NOMO-1 treated with DMSO at 0.1 percent for 48 hours (cell line): Measurements from ENCODE around the gene PTPRC.
"Not testable (repeated sequence)": the region's sequence is repeated elsewhere in the genome, so short reads cannot be mapped to it uniquely, and the experiment has no call there.

Experiments used
- DNase-seq: peaks from one replicate; lab custom pipeline; 2025; ENCODE audit not compliant: unreplicated experiment; lab: John Stamatoyannopoulos, UW

Gene PTPRC, protein sequence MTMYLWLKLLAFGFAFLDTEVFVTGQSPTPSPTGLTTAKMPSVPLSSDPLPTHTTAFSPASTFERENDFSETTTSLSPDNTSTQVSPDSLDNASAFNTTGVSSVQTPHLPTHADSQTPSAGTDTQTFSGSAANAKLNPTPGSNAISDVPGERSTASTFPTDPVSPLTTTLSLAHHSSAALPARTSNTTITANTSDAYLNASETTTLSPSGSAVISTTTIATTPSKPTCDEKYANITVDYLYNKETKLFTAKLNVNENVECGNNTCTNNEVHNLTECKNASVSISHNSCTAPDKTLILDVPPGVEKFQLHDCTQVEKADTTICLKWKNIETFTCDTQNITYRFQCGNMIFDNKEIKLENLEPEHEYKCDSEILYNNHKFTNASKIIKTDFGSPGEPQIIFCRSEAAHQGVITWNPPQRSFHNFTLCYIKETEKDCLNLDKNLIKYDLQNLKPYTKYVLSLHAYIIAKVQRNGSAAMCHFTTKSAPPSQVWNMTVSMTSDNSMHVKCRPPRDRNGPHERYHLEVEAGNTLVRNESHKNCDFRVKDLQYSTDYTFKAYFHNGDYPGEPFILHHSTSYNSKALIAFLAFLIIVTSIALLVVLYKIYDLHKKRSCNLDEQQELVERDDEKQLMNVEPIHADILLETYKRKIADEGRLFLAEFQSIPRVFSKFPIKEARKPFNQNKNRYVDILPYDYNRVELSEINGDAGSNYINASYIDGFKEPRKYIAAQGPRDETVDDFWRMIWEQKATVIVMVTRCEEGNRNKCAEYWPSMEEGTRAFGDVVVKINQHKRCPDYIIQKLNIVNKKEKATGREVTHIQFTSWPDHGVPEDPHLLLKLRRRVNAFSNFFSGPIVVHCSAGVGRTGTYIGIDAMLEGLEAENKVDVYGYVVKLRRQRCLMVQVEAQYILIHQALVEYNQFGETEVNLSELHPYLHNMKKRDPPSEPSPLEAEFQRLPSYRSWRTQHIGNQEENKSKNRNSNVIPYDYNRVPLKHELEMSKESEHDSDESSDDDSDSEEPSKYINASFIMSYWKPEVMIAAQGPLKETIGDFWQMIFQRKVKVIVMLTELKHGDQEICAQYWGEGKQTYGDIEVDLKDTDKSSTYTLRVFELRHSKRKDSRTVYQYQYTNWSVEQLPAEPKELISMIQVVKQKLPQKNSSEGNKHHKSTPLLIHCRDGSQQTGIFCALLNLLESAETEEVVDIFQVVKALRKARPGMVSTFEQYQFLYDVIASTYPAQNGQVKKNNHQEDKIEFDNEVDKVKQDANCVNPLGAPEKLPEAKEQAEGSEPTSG (N-terminal part only)

DNA sequence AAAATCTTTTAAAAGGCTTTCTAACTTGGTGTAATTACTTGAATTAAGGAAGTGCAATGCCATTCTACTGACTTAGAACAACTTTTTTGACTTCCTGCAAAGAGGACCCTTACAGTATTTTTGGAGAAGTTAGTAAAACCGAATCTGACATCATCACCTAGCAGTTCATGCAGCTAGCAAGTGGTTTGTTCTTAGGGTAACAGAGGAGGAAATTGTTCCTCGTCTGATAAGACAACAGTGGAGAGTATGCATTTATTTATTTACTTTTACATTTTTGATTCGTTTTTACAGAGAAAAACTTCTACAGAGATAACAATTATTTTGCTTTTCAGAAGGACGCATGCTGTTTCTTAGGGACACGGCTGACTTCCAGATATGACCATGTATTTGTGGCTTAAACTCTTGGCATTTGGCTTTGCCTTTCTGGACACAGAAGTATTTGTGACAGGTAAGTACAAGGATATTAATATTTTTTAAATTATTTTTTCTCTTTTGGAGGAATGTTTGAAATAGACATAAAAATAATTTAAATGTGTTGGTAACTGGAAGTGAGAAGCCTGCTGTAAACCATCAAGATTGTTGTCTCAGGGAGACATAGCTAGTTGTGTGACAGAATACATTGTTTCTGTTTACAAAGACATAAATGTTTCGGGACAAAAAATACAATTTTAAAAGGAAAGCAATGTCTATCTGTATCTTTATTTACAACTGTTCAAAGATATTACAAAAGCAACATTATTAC lies at the start of gene PTPRC:
PTPRC (plus strand) TSS at position 147 of the 742 bp plus-strand sequence; CDS start at position 376, 229 bp downstream.
- DNase-seq: peak; percentile 96

DNA sequence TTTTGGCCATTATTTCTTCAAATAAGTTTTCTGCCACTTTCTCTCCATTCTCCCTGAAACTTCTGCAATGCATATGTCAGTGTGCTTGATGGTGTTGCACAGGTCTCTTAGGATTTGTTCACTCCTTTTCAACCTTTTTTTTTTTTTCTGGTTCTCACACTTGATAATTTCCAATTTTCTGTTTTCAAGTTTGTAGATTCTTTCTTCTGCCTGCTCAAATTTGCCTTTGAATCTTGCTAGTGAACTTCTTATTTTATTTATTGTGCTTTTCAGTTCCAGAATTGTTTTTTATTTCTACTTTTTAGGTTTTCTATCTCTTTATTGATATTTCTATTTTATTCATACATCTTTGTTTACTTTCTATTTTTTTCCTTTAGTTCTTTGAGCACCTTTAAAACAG lies 48.4 kb upstream of the PTPRC start:
- no peak for DNase-seq

DNA sequence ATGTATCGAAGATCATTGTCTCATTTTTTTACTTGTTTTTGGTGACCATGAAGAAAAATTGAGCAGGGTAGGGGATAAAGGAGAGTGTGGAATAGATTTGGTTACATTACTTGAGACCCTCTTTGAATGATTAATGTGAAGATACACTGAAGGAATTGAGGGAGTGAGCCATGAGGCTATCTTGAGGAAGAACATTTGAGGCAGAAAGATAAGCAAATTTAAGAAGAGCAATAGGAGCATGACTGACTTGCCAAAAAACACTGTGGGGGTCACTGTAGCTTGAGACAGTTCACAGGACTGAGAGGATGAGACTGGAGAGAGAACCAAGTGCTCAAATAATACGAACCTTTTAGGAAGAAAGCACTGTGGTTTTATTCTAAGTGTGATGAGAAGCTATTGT lies 43.1 kb upstream of the PTPRC start:
- no peak for DNase-seq

DNA sequence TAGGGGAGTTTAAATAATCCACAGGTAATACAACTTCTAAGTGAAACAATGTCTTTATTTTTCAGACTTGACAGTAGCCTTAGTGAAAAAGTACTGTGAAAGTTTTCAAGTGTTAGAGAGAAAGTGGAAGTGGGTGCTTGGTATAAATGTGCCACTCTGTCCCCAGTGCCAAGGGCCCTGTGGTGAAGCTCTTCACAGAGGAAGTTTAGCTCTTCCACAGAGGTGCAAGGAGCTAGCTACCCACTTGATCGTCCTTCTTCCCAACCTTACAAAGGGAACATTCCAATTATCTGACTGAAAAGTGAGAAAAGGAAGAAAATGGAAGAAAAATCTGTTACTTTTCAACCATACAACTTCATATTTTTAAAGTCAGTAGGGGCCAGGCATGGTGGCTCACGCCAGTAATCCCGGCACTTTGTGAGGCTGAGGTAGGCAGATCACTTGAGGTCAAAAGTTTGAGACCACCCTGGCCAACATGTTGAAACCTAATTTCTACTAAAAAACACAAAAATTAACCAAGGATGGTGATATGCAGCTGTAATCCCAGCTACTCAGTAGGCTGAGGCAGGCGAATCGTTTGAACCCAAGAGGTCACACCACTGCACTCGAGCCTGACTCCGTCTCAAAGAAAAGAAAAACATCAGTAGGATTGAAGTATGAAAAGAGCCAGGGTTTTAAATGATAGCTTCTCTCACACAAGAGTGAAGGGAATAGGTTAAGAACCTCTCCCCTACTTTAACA lies 41.0 kb upstream of the PTPRC start:
- no peak for DNase-seq

DNA sequence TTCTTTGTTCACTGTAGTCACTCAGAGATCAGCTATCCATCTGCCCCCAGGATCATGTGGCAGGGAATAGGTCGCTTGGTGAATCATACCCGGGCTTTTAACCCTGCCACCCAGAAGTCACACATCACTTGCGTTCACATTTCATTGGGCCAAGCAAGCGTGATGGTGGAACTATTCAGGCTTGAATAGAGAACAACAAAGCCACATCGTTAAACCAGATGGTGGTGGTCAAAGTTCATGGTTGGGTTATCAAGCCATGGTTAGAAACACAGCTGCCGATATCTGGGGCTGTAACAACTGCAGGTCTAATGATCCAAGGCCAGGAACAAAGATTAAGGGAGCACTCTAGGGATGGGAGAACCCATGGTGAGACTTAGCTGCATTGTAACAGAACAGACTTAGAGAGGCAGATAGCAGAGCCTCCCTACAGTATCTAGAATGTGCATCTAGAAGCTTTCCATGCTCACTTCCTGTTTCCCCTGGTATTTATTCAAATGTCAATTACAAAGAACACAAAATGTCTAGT lies 40.0 kb upstream of the PTPRC start:
- peak; percentile 3 for DNase-seq

DNA sequence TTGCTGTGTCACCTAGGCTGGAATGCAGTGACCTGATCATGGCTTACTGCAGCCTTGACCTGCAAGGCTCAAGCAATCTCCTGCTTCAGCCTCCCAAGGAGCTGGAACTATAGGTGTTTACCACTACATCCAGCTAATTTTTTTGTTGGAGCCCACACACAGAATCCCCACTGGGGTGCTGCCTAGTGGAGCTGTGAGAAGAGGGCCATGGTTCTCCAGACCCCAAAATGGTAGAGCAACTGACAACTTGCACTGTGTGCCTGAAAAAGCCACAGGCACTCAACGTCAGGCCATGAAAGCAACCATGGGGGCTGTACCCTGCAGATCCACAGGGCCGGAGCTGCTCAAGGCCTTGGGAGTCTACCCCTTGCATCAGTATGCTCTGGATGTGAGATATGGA lies 39.1 kb upstream of the PTPRC start:
- no peak for DNase-seq

DNA sequence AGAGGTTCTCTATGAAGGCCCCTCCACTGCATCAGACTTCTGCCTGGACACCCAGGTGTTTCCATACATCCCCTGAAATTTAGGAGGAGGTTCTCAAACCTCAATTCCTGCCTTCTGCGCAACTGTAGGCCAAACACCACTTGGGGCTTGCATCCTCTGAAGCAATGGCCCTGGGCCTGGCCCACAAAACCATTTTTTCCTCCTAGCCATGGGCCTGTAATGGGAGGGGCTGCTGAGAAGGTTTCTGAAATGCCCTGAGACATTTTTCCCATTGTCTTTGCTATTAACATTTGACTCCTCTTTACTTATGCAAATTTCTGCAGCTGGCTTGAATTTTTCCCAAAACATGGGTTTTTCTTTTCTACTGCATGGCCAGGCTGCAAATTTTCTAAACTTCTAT lies 37.9 kb upstream of the PTPRC start:
- DNase-seq: no peak

DNA sequence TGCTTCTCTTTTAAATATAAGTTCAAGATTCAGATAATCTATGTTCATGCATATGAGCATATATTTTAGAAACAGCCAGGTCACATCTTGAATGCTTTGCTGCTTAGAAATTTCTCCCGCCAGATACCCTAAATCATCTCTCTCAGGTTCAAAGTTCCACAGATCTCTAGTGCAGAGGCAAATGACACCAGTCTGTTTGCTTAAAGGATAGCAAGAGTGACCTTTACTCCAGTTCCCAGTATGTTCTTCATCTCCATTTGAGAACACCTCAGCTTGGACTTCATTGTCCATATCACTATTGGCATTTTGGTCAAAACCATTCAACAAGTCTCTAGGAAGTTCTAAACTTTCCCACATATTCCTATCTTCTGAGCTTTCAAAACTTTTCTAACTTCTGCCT lies 37.5 kb upstream of the PTPRC start:
- DNase-seq: not testable (repeated sequence)

DNA sequence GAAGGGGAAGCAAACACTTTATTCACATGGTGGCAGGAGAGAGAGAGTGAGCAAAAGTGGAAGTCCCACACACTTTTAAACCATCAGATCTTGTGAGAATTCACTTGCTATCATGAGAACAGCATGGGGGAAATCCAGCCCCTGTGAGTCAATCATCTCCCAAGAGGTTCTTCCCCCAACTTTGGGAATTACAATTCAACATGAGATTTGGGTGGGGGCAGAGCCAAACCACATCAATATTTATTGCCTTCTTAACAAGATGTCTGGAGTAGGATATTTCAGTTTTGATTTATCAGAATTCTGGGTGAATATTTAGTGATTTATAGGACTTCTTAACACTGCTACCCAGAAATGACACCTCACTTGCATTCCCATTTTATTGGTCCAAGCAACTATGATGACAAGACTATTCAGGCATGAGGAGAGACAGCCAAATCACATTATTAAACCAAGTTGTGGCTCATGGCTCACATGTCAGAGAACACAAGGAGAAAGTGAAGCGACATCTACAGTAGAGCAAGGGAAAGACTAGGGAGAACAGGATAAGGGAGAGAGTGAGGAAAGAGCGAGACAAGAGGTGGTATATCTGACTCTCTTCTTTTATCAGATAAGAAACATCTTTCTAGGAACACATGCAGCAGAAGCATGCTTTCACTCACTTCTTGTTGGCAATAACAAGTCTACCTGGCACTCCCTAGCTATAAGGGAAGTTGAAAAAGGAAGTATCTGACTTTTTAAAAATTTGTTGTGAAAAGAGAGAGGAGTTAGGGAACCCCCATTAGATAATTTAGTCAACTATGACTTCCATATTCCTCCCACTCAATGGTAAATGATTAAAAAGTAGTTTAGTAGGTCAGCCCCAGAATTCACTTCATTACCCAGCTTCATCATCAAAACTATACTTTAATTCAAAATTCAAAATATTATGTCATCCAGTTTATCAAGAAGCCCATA lies 36.6 kb upstream of the PTPRC start:
- DNase-seq: peak; percentile 47

DNA sequence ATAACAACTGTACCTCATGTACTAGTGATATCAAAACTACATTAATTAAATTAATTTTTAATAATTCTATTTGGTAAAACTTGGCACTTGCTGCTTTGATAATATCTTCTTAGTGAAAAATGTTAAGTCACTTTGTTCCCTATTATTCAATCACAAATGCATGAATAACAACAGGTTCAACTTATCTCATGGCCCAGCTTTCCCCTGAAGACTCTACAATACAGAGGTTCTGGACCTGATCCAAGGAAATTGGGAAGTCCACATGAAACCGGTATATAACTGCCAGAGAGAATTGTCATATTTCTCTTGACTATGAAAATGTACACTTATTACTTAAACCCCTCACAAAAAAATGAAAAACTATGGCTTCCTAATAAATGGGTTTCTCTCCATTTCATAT lies 33.9 kb upstream of the PTPRC start:
- no peak for DNase-seq

DNA sequence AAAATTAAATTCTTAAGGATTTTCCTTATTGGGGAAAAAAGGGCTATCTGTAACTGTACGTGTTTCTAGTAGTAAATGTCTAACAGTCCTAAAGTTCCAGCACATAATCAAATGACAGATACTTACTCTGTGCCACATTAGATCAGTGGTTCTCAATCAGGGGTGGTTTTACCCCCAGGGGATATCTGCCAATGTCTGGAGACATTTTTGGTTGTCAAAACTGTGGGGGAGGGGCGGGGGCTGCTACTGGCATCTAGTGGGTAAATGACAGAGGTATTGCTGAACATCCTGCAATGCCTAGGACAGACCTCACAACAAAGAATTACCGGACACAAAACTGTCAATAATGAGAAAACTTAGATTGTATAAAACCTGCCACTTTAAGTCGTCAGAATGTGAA lies 33.4 kb upstream of the PTPRC start:
- no peak for DNase-seq

DNA sequence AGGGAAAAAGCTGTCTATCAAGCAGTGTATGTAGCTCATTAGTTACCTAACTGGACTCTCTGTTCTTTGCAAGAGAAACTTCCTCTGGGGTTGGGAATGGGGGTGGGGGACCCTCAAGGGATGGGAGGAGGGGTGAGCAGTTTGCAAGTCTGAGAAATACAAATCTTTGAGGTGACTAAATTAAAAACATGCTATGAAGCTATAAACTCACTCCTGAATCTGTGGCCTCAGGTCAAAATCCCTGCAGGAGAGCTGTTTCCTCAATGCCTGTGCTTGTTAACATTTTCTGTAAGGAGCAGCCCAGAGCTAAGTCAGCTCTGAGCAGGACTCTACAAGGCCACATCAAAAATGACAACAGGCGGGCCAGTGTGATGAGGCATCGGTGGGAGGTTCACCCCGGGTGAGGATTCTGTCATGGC lies 32.8 kb upstream of the PTPRC start:
- DNase-seq: no peak

DNA sequence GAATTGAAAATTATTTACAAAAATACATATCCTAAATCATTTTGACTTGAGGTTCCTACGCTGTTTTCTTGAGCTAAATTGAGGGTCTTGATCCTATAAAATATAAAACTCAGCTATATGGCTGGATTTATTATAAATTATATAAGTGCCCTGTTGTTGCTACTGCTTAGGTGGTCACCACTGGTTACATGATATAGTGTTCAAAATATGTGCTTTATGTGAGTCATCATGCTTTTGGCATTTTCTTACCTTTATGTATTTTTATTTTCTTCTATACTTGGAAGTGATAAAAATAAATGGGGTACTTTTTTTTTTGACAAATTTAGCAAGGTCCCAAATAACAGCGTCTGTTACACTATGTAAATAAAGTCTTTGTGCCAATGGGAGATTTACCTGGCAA lies 31.1 kb upstream of the PTPRC start:
- no peak for DNase-seq

DNA sequence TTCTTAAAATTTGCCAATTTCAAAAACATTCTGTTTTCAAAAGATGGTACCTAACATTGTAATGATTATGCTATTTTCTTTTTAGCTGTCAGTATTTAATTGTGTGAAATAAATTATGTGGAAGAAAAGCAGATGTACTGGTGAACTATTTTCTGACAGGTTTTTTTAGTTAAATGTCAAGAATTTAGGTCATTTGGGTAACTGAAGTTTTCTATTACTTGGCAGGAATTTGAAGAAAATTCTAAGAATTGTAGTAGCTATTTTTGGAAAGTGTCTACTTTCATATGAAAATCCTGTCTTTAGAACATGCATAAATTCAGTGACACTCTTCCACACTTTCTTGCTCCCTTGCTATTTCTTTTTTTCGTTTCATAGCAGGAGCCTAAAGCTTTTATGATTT lies 28.5 kb upstream of the PTPRC start:
- no peak for DNase-seq

DNA sequence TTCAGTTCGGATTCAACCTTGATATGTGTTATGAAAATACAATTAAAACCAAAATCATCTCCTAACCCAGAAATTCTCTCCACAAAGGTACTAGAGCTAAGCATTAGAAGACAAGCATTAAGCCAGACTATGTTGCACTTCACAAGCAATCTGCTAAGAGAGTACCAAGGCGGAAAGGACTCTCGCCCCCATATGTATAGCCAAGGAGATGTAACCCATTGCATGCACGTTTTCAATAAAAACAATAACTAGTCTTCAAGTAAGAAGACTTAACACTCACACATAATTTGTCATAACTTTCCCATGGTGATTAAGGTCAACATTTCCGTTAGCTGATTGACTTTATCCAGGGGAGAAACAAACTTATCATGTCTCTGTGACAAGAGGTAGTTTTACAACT lies 27.6 kb upstream of the PTPRC start:
- no peak for DNase-seq

DNA sequence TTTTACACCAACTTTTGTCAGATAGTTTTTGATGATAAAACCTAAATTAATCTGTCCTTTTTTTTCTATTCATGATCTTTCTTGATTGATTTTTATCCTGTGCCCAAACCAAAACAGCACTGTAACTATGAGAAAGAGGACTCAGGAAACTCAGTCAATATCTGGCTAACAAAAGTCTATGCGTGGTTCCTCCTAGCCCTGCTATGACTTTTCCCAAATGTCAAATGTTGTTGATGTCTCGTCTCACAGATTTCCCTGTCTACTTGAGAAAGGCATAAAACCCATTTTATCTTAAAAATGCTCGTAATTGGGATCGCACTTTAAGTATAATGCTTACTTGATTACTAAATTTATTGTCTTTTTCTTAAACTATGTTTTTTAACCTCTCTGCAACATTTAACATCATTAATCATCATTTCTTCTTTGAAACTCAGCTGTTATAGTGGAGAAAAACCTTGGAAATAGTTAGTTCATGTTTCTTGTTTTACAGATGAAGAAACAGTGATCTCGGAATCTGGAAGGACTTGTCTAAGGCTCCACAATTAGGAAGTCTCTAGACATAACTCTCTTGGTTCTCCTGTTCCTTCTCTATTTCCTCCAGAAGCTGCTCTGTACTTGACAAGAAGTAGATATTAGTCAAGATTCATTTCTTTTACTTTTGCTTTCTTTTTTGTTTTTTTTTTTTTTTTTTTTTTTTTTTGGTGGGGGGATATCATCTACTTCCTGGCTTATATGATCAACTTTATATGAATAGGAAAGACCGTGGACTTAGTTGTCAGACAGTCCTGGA lies 26.2 kb upstream of the PTPRC start:
- DNase-seq: peak; percentile 27

DNA sequence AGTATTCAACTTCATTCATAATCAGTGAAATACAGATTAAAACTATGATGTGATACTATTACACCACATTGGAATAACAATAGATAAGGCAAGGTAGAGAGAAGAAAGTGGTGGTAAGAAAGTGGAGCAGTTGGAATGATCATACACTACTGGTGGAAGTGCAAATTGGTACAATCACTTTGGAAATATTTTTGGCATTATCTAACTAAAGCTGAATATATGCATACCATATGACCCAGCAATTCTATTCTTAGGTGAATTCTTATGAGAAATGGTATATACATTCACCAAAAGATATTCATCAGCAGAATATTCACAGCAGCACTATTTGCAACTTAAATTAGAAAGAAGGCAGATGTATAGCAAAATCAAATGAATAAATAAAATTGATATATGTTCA lies 21.4 kb upstream of the PTPRC start:
- DNase-seq: no peak
